Measurements from ENCODE around the gene HEATR1.

- TF ChIP-seq CTCF (IDR thresholded peaks at IDR 0.05 in 4 of 5, conservative IDR thresholded peaks at IDR 0.05 in 1 of 5) (no peak), POLR2A (IDR thresholded peaks at IDR 0.05) (no peak)
These were observed 81.2 kb downstream of the HEATR1 start for GRCh38 chr1:236522937-236523703.
